Activated CD8-positive, alpha-beta T cell treated with anti-CD3 and anti-CD28 coated beads, Interleukin-2, amount 10 ng/mL, durations not matched to agents 7 days and 5 days (primary cell): ENCODE results near the gene RAB3B. TPM values are rescaled to one million over a fixed set of nuclear protein-coding genes. Genes with fewer than 3 reads are reported as not detected.

Experiments used
- ATAC-seq: fragments of 150-1000 bp; cut with Tn5 transposase; one replicate; pipeline ENCODE4 v1.10.0; 2021; ENCODE audit warnings: moderate library complexity
- CTCF ChIA-PET: fragments of 350-600 bp; sonication (Branson Sonifier 250); formaldehyde crosslinking; loops from one replicate; lab custom pipeline; 2021; ENCODE audit warnings: antibody characterized with exemption; lab: Charles Lee
- POLR2A ChIA-PET: fragments of 350-600 bp; sonication (Branson Sonifier 250); formaldehyde crosslinking; loops from one replicate; lab custom pipeline; 2021; ENCODE audit warnings: antibody characterized with exemption; lab: Charles Lee
- DNase-seq: peaks from one replicate; pipeline ENCODE4 v3.0.0-alpha.2; 2020
- H3K27ac Mint-ChIP-seq: one replicate; pipeline ENCODE4 v1.8.0; 2021; ENCODE audit warnings: mild to moderate bottlenecking, mixed read lengths
- H3K27me3 Mint-ChIP-seq: one replicate; pipeline ENCODE4 v1.8.0; 2021; ENCODE audit warnings: low read depth, mixed read lengths
- H3K36me3 Mint-ChIP-seq: one replicate; pipeline ENCODE4 v1.8.0; 2021; ENCODE audit warnings: low read depth, mixed read lengths
- H3K4me1 Mint-ChIP-seq: one replicate; pipeline ENCODE4 v1.8.0; 2021; ENCODE audit warnings: low read depth, mixed read lengths
- H3K4me3 Mint-ChIP-seq: one replicate; pipeline ENCODE4 v1.8.0; 2021; ENCODE audit warnings: mild to moderate bottlenecking, mixed read lengths
- H3K9me3 Mint-ChIP-seq: one replicate; pipeline ENCODE4 v1.8.0; 2022; ENCODE audit warnings: mixed read lengths; ENCODE audit not compliant: insufficient read depth
- total RNA-seq, 2 experiments: library from RNA; stranded (reverse); gene quantifications; one replicate each; pipeline ENCODE4 v1.2.3, GENCODE V29; 2021

The RAB3B gene
- total RNA-seq, 2 experiments from 2014 or later: 0.08 TPM

DNA sequence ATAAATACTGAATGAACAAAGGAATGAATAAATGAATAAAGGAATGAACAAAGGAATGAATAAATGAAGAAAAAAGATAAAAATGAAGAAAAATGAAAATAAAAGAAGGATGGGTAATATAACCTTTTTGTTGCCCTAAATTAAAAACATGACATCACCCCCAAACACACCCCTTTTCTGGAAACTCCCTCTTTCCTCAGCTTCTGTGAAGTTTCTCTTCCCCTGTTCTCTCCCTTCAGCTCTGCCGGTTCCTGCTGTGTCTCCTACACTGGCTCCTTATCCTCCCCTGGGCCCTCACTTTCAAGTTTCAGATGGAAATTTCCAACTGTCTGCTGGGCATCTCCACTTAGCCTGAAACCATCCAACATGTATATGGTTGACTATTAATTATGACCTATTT, 37.9 kb downstream of the RAB3B start:
- no peak overlapping the region for H3K27ac Mint-ChIP-seq
- H3K4me3 Mint-ChIP-seq: no peak overlapping the region
- ATAC-seq (no peak), DNase-seq (no peak)
- peaks cover 4% of the 10 kb centered on the region for H3K27me3 Mint-ChIP-seq
- CTCF ChIA-PET: no interaction called here
- POLR2A ChIA-PET: no interaction called here
- no peaks in the 10 kb centered on the region for H3K36me3 Mint-ChIP-seq
- H3K4me1 Mint-ChIP-seq: peaks cover 17% of the 10 kb centered on the region
- no peaks in the 10 kb centered on the region for H3K9me3 Mint-ChIP-seq

DNA sequence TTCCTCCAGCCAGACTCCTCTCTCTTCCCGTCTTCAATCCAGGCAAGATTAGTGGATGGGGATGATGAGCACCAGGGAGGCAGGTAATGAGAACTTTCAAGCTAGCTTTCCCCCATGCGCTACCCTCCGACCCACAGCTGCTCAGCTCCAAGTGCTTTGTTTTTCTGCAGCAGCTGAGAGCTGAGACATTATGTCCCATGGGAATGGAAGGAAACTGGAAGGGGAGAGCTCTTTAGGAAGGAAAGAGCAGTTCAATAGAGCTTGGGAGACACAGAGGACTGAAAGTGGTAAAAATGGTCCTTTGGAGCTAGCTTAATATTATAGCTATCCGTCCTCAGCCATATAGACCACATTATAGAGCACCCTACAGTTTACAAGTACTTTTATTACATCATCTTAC, 39.8 kb downstream of the RAB3B start:
- Mint-ChIP-seq H3K4me3 (no peak overlapping the region), H3K27me3 (peaks cover 8% of the 10 kb centered on the region), H3K36me3 (no peaks in the 10 kb centered on the region), H3K9me3 (no peaks in the 10 kb centered on the region), H3K4me1 (peaks cover 14% of the 10 kb centered on the region), H3K27ac (no peak overlapping the region)
- CTCF ChIA-PET: interaction anchor here (1.0 kb wide), 2 partner anchors 9 to 654 kb away, joined by 3 to 4 read pairs; no protein-coding TSS in a partner anchor
- DNase-seq: no peak
- no peak for ATAC-seq
- POLR2A ChIA-PET: no interaction called here

DNA sequence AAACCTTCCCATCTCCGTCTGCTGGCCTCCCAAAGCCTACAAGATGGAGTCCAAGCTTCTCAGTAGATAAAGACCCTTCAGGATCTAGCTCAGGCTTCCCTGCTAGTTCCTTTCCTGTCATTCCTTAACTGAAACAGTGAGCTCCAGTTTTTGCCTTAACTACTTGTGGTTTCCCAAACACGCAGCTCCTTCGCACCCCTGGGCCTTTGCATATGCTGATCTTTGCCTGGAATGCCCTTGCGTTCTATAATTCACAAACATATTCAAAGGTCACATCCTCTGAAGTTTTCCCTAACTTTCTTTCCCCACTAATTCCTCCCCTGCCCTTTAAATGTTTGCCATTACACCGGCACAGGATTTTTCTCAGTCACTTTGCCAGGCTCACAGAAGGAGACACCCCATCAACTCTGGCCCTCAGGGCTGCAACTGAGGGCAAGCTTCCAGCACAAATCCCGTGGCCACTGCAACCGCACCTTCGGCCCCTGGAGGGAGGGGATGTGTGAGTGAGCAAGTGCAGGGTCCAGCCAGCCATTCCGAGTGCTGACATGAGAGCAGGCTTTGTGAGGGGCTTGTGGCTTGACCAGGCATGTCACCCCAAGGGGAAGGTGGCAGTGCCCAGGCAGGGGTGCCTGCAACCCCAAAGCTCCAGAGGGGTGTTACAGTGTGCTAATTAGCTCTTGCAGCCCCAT, 41.3 kb downstream of the RAB3B start:
- no peak overlapping the region for H3K4me3 Mint-ChIP-seq

DNA sequence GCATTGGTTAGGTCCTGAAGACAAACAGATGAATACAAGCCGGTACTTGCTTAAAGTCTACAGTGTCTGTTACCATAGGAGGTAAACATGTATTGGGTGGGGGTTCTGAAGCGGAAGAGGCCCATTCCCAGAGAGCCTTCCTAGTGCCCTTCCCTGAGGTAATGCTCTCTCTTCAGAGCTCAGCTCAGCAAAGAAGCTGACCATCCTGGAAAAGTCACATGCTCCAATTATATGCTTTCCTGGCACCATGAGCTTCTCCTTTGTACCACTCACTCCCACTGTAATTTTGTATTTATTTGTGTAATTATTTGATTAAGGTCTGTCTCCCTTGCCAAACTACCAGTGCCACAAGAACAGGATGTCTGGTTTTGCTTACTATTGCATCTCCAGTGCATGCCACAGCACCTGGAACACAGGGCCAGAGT, 42.0 kb downstream of the RAB3B start:
- POLR2A ChIA-PET: no interaction called here
- H3K9me3 Mint-ChIP-seq: no peaks in the 10 kb centered on the region
- no peaks in the 10 kb centered on the region for H3K36me3 Mint-ChIP-seq
- CTCF ChIA-PET: no interaction called here
- no peak for DNase-seq
- peaks cover 8% of the 10 kb centered on the region for H3K27me3 Mint-ChIP-seq
- no peak for ATAC-seq
- H3K4me3 Mint-ChIP-seq: no peak overlapping the region
- H3K27ac Mint-ChIP-seq: no peak overlapping the region
- peaks cover 5% of the 10 kb centered on the region for H3K4me1 Mint-ChIP-seq

More for the DNA sequence above, 41.3 kb downstream of the RAB3B start:
- Mint-ChIP-seq H3K36me3 (no peaks in the 10 kb centered on the region), H3K27ac (no peak overlapping the region), H3K4me1 (peaks cover 5% of the 10 kb centered on the region), H3K27me3 (peaks cover 8% of the 10 kb centered on the region), H3K9me3 (no peaks in the 10 kb centered on the region)
- CTCF ChIA-PET: no interaction called here
- ATAC-seq (no peak), DNase-seq (no peak)
- POLR2A ChIA-PET: no interaction called here

DNA sequence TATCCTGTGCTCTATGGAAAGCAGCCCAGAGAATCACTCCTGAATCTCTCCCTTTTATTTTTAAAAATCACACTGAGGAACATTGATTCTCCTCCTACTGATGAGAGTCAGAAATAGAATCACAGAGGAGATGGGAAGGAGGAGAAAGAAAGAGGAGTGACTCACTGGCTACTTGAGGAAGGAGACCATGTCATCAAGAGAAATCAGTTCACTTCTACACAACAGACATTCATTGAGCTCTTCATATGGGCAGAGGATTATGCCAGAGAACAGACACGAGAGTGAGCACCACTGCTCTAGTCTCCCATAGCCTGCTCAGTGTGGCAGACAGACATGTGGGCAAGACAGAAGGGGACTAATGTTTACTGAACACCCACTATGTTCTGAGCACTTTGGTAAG, 44.2 kb downstream of the RAB3B start:
- H3K27ac Mint-ChIP-seq: no peak overlapping the region
- peaks cover 5% of the 10 kb centered on the region for H3K9me3 Mint-ChIP-seq
- no peaks in the 10 kb centered on the region for H3K4me1 Mint-ChIP-seq
- ATAC-seq (no peak), DNase-seq (no peak)
- H3K27me3 Mint-ChIP-seq: peaks cover 6% of the 10 kb centered on the region
- H3K36me3 Mint-ChIP-seq: no peaks in the 10 kb centered on the region
- no peak overlapping the region for H3K4me3 Mint-ChIP-seq
- CTCF ChIA-PET: no interaction called here
- POLR2A ChIA-PET: no interaction called here

DNA sequence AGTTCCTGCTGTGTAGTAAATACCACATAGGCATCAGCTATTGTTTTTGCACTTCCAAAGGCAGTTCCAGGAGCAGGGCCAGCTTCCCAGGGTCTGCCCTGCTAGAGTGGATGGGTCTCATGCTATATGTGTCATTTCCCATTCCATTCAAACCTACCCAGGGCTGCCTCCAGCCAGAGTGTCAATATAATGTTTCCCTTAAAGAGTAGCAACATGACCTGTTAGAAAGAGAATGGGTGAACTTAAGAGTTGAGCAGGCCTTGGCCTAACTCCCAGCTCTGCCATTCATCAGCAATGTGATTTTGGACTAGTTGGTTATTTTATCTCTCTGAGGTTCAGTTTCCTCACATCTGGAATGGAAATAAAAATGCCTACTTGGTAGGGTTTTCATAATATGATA, 44.9 kb downstream of the RAB3B start:
- H3K4me1 Mint-ChIP-seq: no peaks in the 10 kb centered on the region
- H3K27ac Mint-ChIP-seq: no peak overlapping the region
- CTCF ChIA-PET: no interaction called here
- peaks cover 8% of the 10 kb centered on the region for H3K27me3 Mint-ChIP-seq
- no peak overlapping the region for H3K4me3 Mint-ChIP-seq
- peaks cover 10% of the 10 kb centered on the region for H3K9me3 Mint-ChIP-seq
- DNase-seq: no peak
- no peak for ATAC-seq
- POLR2A ChIA-PET: no interaction called here
- H3K36me3 Mint-ChIP-seq: no peaks in the 10 kb centered on the region

DNA sequence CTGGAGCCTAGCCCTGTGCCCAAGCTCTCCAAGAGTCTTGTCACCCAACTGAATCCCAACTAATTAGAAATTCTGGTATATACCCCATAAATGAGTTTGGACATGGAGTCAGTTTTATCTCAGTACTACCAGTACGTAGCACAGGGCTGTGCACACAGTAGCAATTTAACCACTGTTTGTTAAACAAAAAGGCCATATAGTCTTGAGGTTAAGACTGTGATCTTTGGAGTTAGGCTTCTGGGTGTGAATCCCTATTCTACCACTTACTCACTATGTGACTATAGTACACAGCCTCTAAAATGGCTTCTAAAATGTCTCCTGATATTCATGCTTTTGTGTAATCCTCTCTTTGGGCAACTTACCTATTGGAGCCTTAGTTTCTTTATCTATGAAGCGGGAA, 48.2 kb downstream of the RAB3B start:
- ATAC-seq (no peak), DNase-seq (no peak)
- ChIA-PET POLR2A (no interaction called here), CTCF (interaction anchor here (0.8 kb wide), 1 partner anchor 8 kb away, joined by 4 read pairs; no protein-coding TSS in a partner anchor)
- H3K27me3 Mint-ChIP-seq: peaks cover 2% of the 10 kb centered on the region
- H3K27ac Mint-ChIP-seq: no peak overlapping the region
- H3K36me3 Mint-ChIP-seq: no peaks in the 10 kb centered on the region
- H3K9me3 Mint-ChIP-seq: peaks cover 10% of the 10 kb centered on the region
- no peaks in the 10 kb centered on the region for H3K4me1 Mint-ChIP-seq
- no peak overlapping the region for H3K4me3 Mint-ChIP-seq

DNA sequence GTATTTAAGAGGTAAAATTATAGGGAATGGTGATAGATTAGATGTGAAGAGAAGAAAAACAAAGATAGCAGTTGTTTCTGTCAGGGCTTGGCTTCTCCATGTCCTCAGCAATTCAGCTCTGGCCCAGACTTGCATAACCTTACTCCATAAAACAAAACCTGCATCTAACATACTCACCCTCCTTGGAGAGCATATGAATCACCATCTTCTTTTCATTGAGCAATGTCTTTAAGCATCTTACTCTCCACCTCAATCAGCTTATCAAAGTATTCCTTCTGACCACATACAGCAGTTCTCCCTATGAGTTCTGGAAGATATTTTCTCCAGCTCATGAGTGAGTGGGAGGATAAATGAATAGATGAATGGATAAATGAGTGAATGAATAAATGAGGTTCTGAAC, 49.0 kb downstream of the RAB3B start:
- H3K4me1 Mint-ChIP-seq: no peaks in the 10 kb centered on the region
- ChIA-PET POLR2A (no interaction called here), CTCF (interaction anchor here (0.8 to 1.4 kb wide), 3 partner anchors 9 to 62 kb away, joined by 3 to 4 read pairs (median 4); no protein-coding TSS in a partner anchor)
- H3K4me3 Mint-ChIP-seq: no peak overlapping the region
- ATAC-seq (no peak), DNase-seq (no peak)
- peaks cover 2% of the 10 kb centered on the region for H3K27me3 Mint-ChIP-seq
- peaks cover 10% of the 10 kb centered on the region for H3K9me3 Mint-ChIP-seq
- no peak overlapping the region for H3K27ac Mint-ChIP-seq
- no peaks in the 10 kb centered on the region for H3K36me3 Mint-ChIP-seq

DNA sequence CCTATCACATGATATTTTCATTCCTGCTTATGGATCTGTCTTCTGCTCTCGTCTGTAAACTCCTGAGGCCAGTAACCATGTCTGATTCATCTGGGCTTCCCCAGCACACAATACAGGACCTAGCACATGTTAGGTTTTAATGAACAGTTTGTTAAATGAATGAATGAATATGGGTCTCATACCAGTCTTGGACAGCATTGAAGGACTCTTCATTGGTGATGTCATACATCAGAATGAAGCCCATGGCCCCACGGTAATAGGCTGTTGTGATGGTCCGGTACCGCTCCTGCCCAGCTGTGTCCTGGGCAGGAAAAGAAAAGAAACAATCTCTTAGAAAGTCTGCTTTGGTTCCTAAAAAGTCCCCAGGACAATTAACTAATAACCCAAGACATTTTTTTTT, 53.4 kb downstream of the RAB3B start:
- ATAC-seq (no peak), DNase-seq (no peak)
- Mint-ChIP-seq H3K4me1 (no peaks in the 10 kb centered on the region), H3K27ac (no peak overlapping the region), H3K36me3 (no peaks in the 10 kb centered on the region), H3K27me3 (peaks cover 8% of the 10 kb centered on the region), H3K9me3 (peaks cover 10% of the 10 kb centered on the region), H3K4me3 (no peak overlapping the region)
- CTCF ChIA-PET: no interaction called here
- POLR2A ChIA-PET: no interaction called here

DNA sequence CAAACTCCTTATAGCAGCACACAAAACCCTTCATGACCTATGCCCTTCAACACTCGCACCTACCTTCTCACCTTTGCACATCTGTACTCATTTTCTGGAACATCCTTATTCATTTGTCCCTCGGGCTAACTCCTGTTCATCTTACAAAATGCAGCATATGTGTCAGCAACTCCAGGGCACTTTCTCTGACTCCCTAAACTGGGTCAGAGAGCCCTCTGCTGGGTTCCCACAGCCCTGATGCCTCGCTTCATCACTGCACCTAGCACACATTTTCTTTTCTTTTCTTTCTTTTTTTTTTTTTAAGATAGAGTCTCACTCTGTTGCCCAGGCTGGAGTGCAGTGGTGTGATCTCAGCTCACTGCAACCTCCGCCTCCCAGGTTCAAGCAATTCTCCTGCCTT, 54.0 kb downstream of the RAB3B start:
- Mint-ChIP-seq H3K27me3 (peaks cover 8% of the 10 kb centered on the region), H3K36me3 (no peaks in the 10 kb centered on the region), H3K27ac (no peak overlapping the region), H3K9me3 (peaks cover 7% of the 10 kb centered on the region), H3K4me3 (no peak overlapping the region), H3K4me1 (no peaks in the 10 kb centered on the region)
- ATAC-seq: no peak
- ChIA-PET CTCF (no interaction called here), POLR2A (no interaction called here)
- DNase-seq: no peak

DNA sequence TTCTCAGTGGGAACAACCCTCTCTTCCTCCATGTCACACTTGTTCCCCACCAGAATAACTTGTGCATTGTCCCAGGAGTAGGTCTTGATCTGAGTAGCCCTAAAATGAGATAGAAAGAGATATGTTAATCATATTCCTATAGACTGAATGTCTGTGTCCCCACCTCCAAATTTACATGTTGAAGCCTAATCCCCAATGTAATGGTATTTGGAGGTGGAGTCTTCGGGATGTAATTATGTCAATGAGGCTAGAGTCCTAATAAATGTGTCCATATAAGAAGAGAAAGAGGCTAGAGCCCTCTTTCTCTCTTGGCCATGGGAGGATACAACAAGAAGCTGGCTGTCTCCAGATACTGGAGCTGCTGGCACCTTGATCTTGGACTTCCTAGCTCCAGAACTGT, 57.2 kb downstream of the RAB3B start:
- CTCF ChIA-PET: interaction anchor here (0.6 to 1.5 kb wide), 3 partner anchors 8 to 37 kb away, joined by 3 to 5 read pairs (median 3); no protein-coding TSS in a partner anchor
- POLR2A ChIA-PET: no interaction called here
- H3K9me3 Mint-ChIP-seq: no peaks in the 10 kb centered on the region
- DNase-seq (no peak), ATAC-seq (no peak)
- no peaks in the 10 kb centered on the region for H3K36me3 Mint-ChIP-seq
- no peak overlapping the region for H3K4me3 Mint-ChIP-seq
- no peaks in the 10 kb centered on the region for H3K4me1 Mint-ChIP-seq
- H3K27me3 Mint-ChIP-seq: peaks cover 16% of the 10 kb centered on the region
- H3K27ac Mint-ChIP-seq: no peak overlapping the region

DNA sequence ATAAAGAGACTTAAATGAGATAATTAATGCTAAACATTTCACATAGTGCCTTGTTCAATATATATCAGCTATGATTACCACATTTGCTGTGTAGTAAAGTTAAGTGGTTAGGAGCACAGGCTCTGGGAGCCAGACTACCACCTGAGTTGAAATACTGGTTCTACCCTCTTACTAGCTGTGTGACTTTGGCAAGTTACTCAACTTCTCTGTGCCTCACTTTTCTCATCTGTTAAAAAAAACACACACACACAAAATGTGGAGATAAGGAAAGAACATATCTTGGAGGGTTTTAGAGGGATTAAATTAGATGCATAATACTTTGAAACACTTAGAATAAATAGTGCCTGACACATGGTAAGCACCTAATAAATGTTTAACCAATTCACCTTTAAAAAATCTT, 60.2 kb downstream of the RAB3B start:
- ATAC-seq (no peak), DNase-seq (no peak)
- Mint-ChIP-seq H3K27ac (no peak overlapping the region), H3K4me1 (no peaks in the 10 kb centered on the region), H3K27me3 (peaks cover 22% of the 10 kb centered on the region), H3K36me3 (no peaks in the 10 kb centered on the region), H3K9me3 (no peaks in the 10 kb centered on the region), H3K4me3 (no peak overlapping the region)
- POLR2A ChIA-PET: no interaction called here
- CTCF ChIA-PET: no interaction called here
